GM21576 (cell line): Measurements from ENCODE around the gene FAM89B.
"Not testable (repeated sequence)": the region's sequence is repeated elsewhere in the genome, so short reads cannot be mapped to it uniquely, and the experiment has no call there.

ENCODE experiments used
- ATAC-seq: cut with Tn5 transposase; IDR thresholded peaks from one replicate; pipeline ENCODE4 v1.9.1; 2021; ENCODE audit warnings: mild to moderate bottlenecking, moderate library complexity; ENCODE audit not compliant: unreplicated experiment

Gene FAM89B

GRCh38 chr11:65572356-65573051 lies at the start of gene FAM89B:
Gene FAM89B, plus strand, starts transcription at chr11:65572538. Its CDS starts 132 bp downstream, at chr11:65572670.
- no peak for ATAC-seq

- not testable (repeated sequence) for ATAC-seq
Measured at GRCh38 chr11:65522718-65523630, 49.4 kb upstream of the FAM89B start.

- not testable (repeated sequence) for ATAC-seq
Measured at GRCh38 chr11:65523631-65523968, 48.7 kb upstream of the FAM89B start.

DNA sequence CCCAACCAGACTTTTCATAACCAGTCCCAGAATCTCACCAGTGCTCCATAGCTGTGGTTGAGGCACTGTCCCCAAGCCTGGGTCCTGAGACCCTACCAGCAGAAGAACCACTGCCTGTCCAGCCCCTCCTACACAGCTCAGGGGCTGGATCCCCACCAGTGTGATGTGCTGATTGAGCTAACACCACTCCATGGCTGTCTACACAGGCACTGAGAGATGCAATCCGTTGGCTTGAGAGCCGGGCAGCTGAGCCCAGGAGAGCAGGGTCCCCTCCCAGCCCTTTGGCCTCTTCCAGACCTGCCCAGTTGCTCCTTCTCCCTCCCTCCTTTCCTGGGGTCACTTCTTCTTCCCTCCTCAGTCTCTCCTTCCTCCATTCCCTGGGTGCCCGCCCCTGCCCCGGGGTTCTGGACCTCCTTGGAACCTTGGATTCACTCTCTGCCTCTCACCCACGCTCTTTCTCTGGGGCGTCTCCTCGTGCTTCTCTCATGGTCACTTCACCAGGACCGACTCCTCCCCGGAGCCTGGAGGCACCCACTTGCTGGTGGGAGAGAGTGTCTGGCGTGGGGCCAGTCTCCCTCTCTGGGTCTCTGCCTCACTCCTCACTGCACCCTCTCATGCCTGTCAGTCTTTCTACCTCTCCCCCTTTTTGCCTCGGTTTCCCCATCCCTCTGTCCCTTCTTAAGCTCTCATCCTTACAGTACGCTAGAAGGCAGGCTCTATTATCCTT lies 48.2 kb upstream of the FAM89B start:
- no peak for ATAC-seq

GRCh38 chr11:65524741-65525545 lies 47.4 kb upstream of the FAM89B start, which contains the start of gene SCYL1:
Gene SCYL1, plus strand, starts transcription at chr11:65525083. Its CDS starts 71 bp downstream, at chr11:65525154.
- no peak for ATAC-seq

GRCh38 chr11:65525546-65526480 lies 46.5 kb upstream of the FAM89B start:
- no peak for ATAC-seq

DNA sequence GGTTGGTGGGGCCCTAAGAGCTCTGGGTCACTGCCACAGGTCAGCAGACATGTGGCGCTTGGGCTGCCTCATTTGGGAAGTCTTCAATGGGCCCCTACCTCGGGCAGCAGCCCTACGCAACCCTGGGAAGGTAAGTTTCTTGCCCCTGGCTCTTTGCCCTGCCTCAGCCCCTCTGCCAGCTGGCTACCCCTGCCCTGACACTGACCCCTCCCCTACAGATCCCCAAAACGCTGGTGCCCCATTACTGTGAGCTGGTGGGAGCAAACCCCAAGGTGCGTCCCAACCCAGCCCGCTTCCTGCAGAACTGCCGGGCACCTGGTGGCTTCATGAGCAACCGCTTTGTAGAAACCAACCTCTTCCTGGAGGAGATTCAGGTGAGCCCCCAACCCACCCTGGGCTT lies 45.6 kb upstream of the FAM89B start:
- no peak for ATAC-seq

GRCh38 chr11:65528819-65529350 lies 43.5 kb upstream of the FAM89B start:
- ATAC-seq, result no peak

DNA sequence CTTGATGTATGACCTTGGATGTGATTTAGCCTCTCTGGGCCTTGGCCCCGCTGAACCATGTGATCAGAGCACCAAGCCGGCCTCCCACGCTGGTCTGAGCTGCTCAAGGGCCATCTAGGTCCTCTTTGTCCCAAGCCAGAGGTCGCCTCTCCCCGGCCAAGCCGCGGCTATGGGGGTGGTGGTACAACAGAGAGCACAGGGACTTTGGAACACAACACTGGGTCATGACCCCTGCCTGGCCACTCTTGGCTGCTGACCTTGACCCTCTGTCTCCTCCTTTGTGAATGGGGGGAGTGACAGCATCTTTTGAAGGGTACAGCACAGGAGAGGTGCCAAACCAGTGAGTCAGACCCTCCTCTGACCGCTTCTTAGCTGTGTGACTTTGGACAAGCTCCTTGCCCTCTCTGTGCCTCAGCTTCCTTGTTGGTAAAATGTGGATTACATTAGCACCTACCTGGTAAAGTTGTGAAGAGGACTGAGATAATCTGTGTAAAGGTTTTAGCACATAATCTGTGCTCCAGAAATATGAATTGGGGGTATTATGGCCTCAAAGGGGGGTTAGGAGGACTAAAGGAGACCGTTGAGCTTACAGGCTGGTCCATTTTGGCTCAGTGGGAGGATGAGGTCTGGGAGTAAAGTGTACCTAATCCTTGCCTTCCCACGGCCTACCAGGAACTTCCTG lies 42.7 kb upstream of the FAM89B start:
- ATAC-seq, result no peak

DNA sequence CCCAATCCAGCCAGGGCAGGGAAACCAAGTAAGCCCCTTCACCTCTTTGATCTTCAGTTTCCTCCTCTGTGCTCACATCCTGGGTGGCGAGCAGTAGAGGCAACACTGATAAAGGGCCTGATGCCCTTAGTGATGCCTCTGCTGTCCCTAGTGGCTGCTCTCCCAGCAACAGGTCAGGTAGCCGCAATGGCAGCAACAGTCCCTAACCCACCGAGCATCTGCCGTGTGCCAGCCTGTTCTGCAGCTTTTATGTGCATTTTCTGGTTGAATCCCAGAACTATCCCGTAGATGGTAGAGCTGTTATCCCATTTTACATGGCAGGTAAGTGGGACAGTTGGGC lies 42.2 kb upstream of the FAM89B start:
- no peak for ATAC-seq

GRCh38 chr11:65532388-65533064 lies 39.8 kb upstream of the FAM89B start:
- no peak for ATAC-seq

- ATAC-seq, result no peak
Measured at GRCh38 chr11:65535102-65535501, 37.2 kb upstream of the FAM89B start.

GRCh38 chr11:65536412-65537295 lies 35.7 kb upstream of the FAM89B start:
- no peak for ATAC-seq

- ATAC-seq, result no peak
Measured at GRCh38 chr11:65537296-65537597, 35.1 kb upstream of the FAM89B start.

DNA sequence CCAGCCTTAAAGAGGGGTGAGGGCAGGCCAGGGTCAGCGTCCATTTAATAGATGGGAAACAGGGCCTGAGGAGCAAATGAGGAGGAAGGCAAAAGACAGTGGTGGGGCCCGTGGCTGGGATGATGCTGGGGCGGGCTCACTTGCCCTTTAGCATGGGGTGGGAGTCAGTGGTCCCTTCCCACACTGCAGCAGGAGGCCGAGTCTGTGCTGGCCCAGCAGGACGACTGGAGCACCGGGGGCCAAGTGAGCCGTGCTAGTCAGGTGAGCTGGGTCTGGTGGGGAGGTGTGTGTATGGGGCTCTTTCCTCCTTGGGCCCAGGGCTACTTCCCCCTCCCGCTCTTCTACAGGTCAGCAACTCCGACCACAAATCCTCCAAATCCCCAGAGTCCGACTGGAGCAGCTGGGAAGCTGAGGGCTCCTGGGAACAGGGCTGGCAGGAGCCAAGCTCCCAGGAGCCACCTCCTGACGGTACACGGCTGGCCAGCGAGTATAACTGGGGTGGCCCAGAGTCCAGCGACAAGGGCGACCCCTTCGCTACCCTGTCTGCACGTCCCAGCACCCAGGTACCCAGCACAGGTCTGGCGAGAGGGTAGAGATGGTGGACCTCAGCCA lies 34.6 kb upstream of the FAM89B start:
- no peak for ATAC-seq

DNA sequence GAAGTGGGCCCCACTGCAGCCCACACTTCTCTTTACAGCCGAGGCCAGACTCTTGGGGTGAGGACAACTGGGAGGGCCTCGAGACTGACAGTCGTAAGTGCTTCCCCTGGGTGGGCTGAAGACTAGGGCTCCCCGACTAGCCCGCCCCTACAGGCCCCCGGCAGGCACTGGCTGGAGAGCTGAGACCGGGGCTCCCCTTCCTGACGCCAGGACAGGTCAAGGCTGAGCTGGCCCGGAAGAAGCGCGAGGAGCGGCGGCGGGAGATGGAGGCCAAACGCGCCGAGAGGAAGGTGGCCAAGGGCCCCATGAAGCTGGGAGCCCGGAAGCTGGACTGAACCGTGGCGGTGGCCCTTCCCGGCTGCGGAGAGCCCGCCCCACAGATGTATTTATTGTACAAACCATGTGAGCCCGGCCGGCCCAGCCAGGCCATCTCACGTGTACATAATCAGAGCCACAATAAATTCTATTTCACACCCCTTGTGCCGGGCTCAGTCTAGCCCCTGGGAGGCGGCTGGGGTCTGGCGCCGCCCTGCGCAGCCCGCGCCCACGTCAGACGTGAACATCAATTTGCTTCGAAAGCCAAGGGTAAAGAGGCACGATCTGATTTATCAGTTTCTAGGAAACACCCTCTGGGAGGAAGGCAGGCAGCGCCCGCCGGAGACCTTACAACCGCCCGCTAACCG lies 34.0 kb upstream of the FAM89B start:
- no peak for ATAC-seq
